Measurements from ENCODE around the gene ALG9.

Gene ALG9

DNA sequence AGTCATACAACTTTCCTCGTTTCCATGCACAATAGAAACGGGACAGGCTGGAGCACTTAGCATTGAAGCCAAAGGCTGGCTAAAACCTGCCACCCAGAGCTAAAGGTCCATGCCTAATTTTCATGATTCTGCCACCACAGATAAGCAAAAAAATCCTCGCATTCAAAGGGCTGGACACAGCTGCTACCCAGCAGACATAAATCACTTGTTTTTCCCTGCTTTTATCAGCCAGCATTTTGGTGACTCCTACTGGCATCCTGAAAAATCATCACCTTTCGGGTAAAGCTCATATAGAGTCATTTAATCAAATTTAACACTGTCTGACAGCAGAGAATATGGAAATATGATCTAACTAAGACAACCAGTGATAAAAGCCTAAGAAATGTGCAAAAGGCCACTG lies 37.9 kb downstream of the ALG9 start:
- no peak for DNase-seq (ENCODE audit: low spot score)
- TF ChIP-seq CTCF (IDR thresholded peaks at IDR 0.05; ENCODE audit: extremely low read depth, insufficient read depth, missing control alignments): no peak
- in situ Hi-C loops (cut with MboI; ENCODE audit: low pct_unique_long_range_greater_than_20kb, low sequenced_read_pairs, unreplicated experiment): no loop called here

GRCh38 chr11:111829185-111829968 lies 42.0 kb downstream of the ALG9 start:
- TF ChIP-seq CTCF (IDR thresholded peaks at IDR 0.05; ENCODE audit: extremely low read depth, insufficient read depth, missing control alignments): no peak
- in situ Hi-C loops (cut with MboI; ENCODE audit: low pct_unique_long_range_greater_than_20kb, low sequenced_read_pairs, unreplicated experiment): no loop called here
- DNase-seq (ENCODE audit: low spot score): peak; percentile 58

- no peak for TF ChIP-seq CTCF (IDR thresholded peaks at IDR 0.05; ENCODE audit: extremely low read depth, insufficient read depth, missing control alignments)
- no peak for DNase-seq (ENCODE audit: low spot score)
- in situ Hi-C loops (cut with MboI; ENCODE audit: low pct_unique_long_range_greater_than_20kb, low sequenced_read_pairs, unreplicated experiment): no loop called here
Measured at GRCh38 chr11:111826322-111826950, 44.9 kb downstream of the ALG9 start.

GRCh38 chr11:111823629-111824028 lies 47.8 kb downstream of the ALG9 start:
- in situ Hi-C loops (cut with MboI; ENCODE audit: low pct_unique_long_range_greater_than_20kb, low sequenced_read_pairs, unreplicated experiment): no loop called here
- no peak for TF ChIP-seq CTCF (IDR thresholded peaks at IDR 0.05; ENCODE audit: extremely low read depth, insufficient read depth, missing control alignments)
- no peak for DNase-seq (ENCODE audit: low spot score)

DNA sequence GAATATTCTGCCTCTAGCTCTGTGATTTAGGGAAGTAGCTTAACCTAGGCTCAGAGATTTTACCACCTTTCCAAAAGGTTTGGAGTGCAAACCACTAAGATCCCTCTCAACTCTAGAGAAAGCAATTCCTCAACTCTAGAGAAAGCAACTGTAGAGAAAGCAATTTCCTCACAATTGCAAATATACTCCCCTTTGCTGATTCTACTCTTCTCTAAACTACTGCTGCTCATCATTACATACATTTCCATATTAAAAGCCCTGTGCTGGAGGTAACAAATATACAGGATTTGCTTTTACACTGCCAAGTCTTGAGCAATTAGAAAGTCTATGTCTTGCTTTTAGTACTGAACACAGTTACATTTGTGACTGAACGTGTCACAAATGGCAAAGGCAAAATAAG lies 48.2 kb downstream of the ALG9 start:
- no peak for DNase-seq (ENCODE audit: low spot score)
- no peak for TF ChIP-seq CTCF (IDR thresholded peaks at IDR 0.05; ENCODE audit: extremely low read depth, insufficient read depth, missing control alignments)
- in situ Hi-C loops (cut with MboI; ENCODE audit: low pct_unique_long_range_greater_than_20kb, low sequenced_read_pairs, unreplicated experiment): no loop called here

GRCh38 chr11:111819829-111820237 lies 51.5 kb downstream of the ALG9 start:
- no peak for DNase-seq (ENCODE audit: low spot score)
- in situ Hi-C loops (cut with MboI; ENCODE audit: low pct_unique_long_range_greater_than_20kb, low sequenced_read_pairs, unreplicated experiment): no loop called here
- no peak for TF ChIP-seq CTCF (IDR thresholded peaks at IDR 0.05; ENCODE audit: extremely low read depth, insufficient read depth, missing control alignments)
